Right renal cortex interstitium (tissue), 3 donors: ENCODE measurements around the gene MRPS18A. TPM values are rescaled to one million over a fixed set of nuclear protein-coding genes. Genes with fewer than 3 reads are reported as not detected.

ENCODE experiments used
- polyA plus RNA-seq, 3 donors: library from polyadenylated mRNA; unstranded; fragments of 120-200 nt; gene quantifications; one replicate each; pipeline ENCODE4 v1.2.1, GENCODE V29; 2013; ENCODE audit not compliant: insufficient read length in 3 of 3

The MRPS18A gene
- polyA plus RNA-seq, 3 donors, result 45.4 to 48.6 (median 48.5) TPM

Other genes starting within 250 kb of the MRPS18A start
- under 1 TPM; 0.53 to 0.90 (median 0.75) TPM for gene DLK2, start 232.2 kb downstream of the MRPS18A start, polyA plus RNA-seq
- 10 to 100 TPM; 28.9 to 29.6 (median 29.0) TPM for gene TJAP1, start 210.2 kb downstream of the MRPS18A start, polyA plus RNA-seq
- gene LRRC73, start 177.4 kb downstream of the MRPS18A start, polyA plus RNA-seq, result 1 to 10 TPM in 2 of 3 donors, under 1 TPM in 1; 0.86 to 1.1 (median 1.0) TPM
- gene YIPF3, start 170.9 kb downstream of the MRPS18A start, polyA plus RNA-seq, result 100 to 1,000 TPM; 142 to 152 (median 148) TPM
- gene POLR1C, start 170.7 kb downstream of the MRPS18A start, polyA plus RNA-seq, result 10 to 100 TPM; 42.8 to 49.4 (median 49.1) TPM
- 10 to 100 TPM; 45.3 to 50.7 (median 45.9) TPM for gene XPO5, start 111.8 kb downstream of the MRPS18A start, polyA plus RNA-seq
- 10 to 100 TPM; 20.2 to 24.6 (median 21.5) TPM for gene POLH, start 111.6 kb downstream of the MRPS18A start, polyA plus RNA-seq
- 10 to 100 TPM; 49.8 to 51.1 (median 50.1) TPM for gene GTPBP2, start 58.5 kb downstream of the MRPS18A start, polyA plus RNA-seq
- gene MAD2L1BP, start 52.0 kb downstream of the MRPS18A start, polyA plus RNA-seq, result 10 to 100 TPM; 29.4 to 30.5 (median 30.5) TPM
- gene RSPH9, start 42.8 kb downstream of the MRPS18A start, polyA plus RNA-seq, result 1 to 10 TPM; 1.2 to 1.5 (median 1.3) TPM
- gene VEGFA, start 82.4 kb upstream of the MRPS18A start, polyA plus RNA-seq, result 100 to 1,000 TPM; 276 to 296 (median 286) TPM